HepG2 (cell line): ENCODE measurements around the gene MRPL50.

Experiments
- REST ChIP-seq, 2 experiments: IDR thresholded peaks; 2 replicates each; pipeline ENCODE4 v1.6.1; 2011 to 2012; ENCODE audit warnings: low read length in 2 of 2, borderline replicate concordance in 1 of 2, low read depth in 1 of 2, mild to moderate bottlenecking in 1 of 2, moderate library complexity in 1 of 2
- SMAD1 ChIP-seq: sonication (generic); formaldehyde crosslinking; IDR thresholded peaks from 2 replicates; pipeline ENCODE4 v1.4.0; 2020; ENCODE audit warnings: missing genetic modification reagents, low read depth, mild to moderate bottlenecking, borderline replicate concordance
- SMYD3 ChIP-seq: sonication (generic); formaldehyde crosslinking; IDR thresholded peaks from 2 replicates; pipeline ENCODE4 v1.8.1; 2023; ENCODE audit warnings: mild to moderate bottlenecking, missing genetic modification reagents
- STAG1 ChIP-seq: sonication (generic); formaldehyde crosslinking; IDR thresholded peaks from 2 replicates; pipeline ENCODE4 v1.4.0; 2020; ENCODE audit warnings: missing genetic modification reagents
- ZHX1 ChIP-seq: sonication (generic); formaldehyde crosslinking; IDR thresholded peaks from 2 replicates; pipeline ENCODE4 v1.8.1; 2022; ENCODE audit warnings: low read depth, mild to moderate bottlenecking, missing genetic modification reagents

GRCh38 chr9:101381833-101382342 is 16.5 kb downstream of the MRPL50 start:
- TF ChIP-seq ZHX1 (CRISPR knock-in tag) = no peak
- TF ChIP-seq STAG1 (CRISPR knock-in tag) = no peak
- no peak for TF ChIP-seq SMYD3
- TF ChIP-seq REST (IDR thresholded peaks at IDR 0.05; ENCODE audit: borderline replicate concordance in 1 of 2, low read depth in 1 of 2, low read length in 2 of 2) = no peak
- TF ChIP-seq SMAD1 (CRISPR knock-in tag) = no peak
